Pancreas (tissue), 10 donors: Measurements from ENCODE around the gene FAM13B. TPM values are rescaled to one million over a fixed set of nuclear protein-coding genes. Genes with fewer than 3 reads are reported as not detected.

Experiments used
- ATAC-seq, 4 donors: fragments of 200-7000 bp; cut with Tn5 transposase; one replicate each; pipeline versions ENCODE4 v1.8.0 to v1.9.1; 2020; ENCODE audit warnings: mild to moderate bottlenecking in 4 of 4, moderate library complexity in 4 of 4
- DNase-seq, 6 donors: peaks; one replicate each; pipeline ENCODE4 v3.0.0-alpha.2; 2020
- FAIRE-seq: peaks from 2 replicates; lab custom pipeline; 2012; peaks lifted over from hg19 to GRCh38; lab: Jason Lieb, UNC
- H3K27ac ChIP-seq, 4 donors: fragments of 200-600 bp; sonication (generic); 1 replicate in 3 of 4; 2 replicates in 1 of 4; pipeline versions ENCODE4 v1.5.0 to v1.8.0; 2020
- H3K27me3 ChIP-seq, 4 donors: fragments of 200-600 bp; one replicate each; pipeline ENCODE4 v1.8.0; 2021
- H3K36me3 ChIP-seq, 3 donors: fragments of 200-600 bp; sonication (generic) in 1 of 3; one replicate each; pipeline versions ENCODE4 v1.5.0 to v1.8.0; 2020 to 2021
- H3K4me1 ChIP-seq, 3 donors: fragments of 200-600 bp; one replicate each; pipeline ENCODE4 v1.8.0; 2021
- H3K4me3 ChIP-seq, 4 donors: fragments of 200-600 bp; sonication (generic) in 2 of 4; one replicate each; pipeline versions ENCODE4 v1.5.0 to v1.8.0; 2020 to 2021
- H3K9me3 ChIP-seq, 4 donors: fragments of 200-600 bp; one replicate each; pipeline ENCODE4 v1.8.0; 2021
- CTCF ChIP-seq, 4 donors: fragments of 200-600 bp; sonication (generic) in 3 of 4; IDR thresholded peaks; one replicate each; pipeline versions ENCODE4 v1.5.0 to v1.8.0; 2021; ENCODE audit warnings: antibody characterized with exemption in 4 of 4
- WGBS, 2 donors: extraction: QIAGEN DNeasy Blood & Tissue Kit; methylation state at CpG; one replicate each; pipeline ENCODE4 v1.1.7; 2013; 5-methylcytosine and 5-hydroxymethylcytosine counted together
- intact Hi-C, 3 donors: fragments of 100-400 bp; cut with DNase I; formaldehyde crosslinking; loops; one replicate each; pipeline versions ENCODE4 v1.11.1 to v1.14.2; 2022
- polyA plus RNA-seq, 2 donors: library from polyadenylated mRNA; stranded (reverse); fragments of 200-250 nt; gene quantifications; one replicate each; pipeline ENCODE4 v1.2.3, GENCODE V29; 2013
- total RNA-seq, 6 donors: library from RNA; stranded (reverse); fragmentation: NEBNext Ultra II Directional in 4 of 6; extraction: Animal tissue kit (Norgen Biotek cat#: 25700) in 4 of 6; gene quantifications; one replicate each; pipeline versions ENCODE4 v1.2.1 to v1.2.4, GENCODE V29; 2021 to 2023
- donor health status: healthy with polysubstance abuse.
- donor health status: DM: no; HTN: no; CAD: no; lungs with moderate emphysema.
- donor health status: DM: no; HTN: no; CAD: no.
- donor health status: control.
- donor health status: control.
- donor health status: Bipolar disorder and iron deficiency.
- donor health status: DM: yes; HTN: yes; CAD: no.
- donor health status: DM: no; HTN: no; CAD: no.
- donor health status: DM: no; HTN: no; CAD: no.
- donor health status: DM: yes; HTN: yes; CAD: no.

FAM13B gene
- total and polyA plus RNA-seq, 8 donors, result 5.6 to 17.8 (median 11.2) TPM

GRCh38 chr5:138022912-138023311 is 10.0 kb downstream of the FAM13B start:
- no peak for FAIRE-seq
- Histone ChIP-seq H3K27me3 (no peaks in the 10 kb centered on the region), H3K27ac (no peak overlapping the region), H3K36me3 (peaks cover 0 to 11% (median 8%) of the 10 kb centered on the region in 3 donors), H3K4me3 (no peak overlapping the region), H3K9me3 (no peaks in the 10 kb centered on the region), H3K4me1 (no peaks in the 10 kb centered on the region)
- intact Hi-C loops, result no loop called here
- TF ChIP-seq CTCF (IDR thresholded peaks at IDR 0.05), result no peak
- ATAC-seq, result no peak
- 93 to 95% methylated on average over 3 of the region's 3 CpGs for WGBS, 2 donors
- DNase-seq, result no peak

GRCh38 chr5:138021771-138022170 is 11.1 kb downstream of the FAM13B start:
- Histone ChIP-seq H3K27me3 (no peaks in the 10 kb centered on the region), H3K36me3 (peaks cover 0 to 13% (median 11%) of the 10 kb centered on the region in 3 donors), H3K9me3 (no peaks in the 10 kb centered on the region), H3K27ac (no peak overlapping the region), H3K4me3 (no peak overlapping the region), H3K4me1 (no peaks in the 10 kb centered on the region)
- ATAC-seq (no peak), FAIRE-seq (no peak), DNase-seq (no peak)
- 0% methylated on average over 1 of the region's 1 CpG for WGBS, 2 donors
- intact Hi-C loops, result no loop called here
- TF ChIP-seq CTCF (IDR thresholded peaks at IDR 0.05), result no peak

GRCh38 chr5:138018849-138019248 is 14.0 kb downstream of the FAM13B start:
- Histone ChIP-seq H3K4me3 (no peak overlapping the region), H3K27ac (no peak overlapping the region), H3K27me3 (no peaks in the 10 kb centered on the region), H3K9me3 (no peaks in the 10 kb centered on the region), H3K4me1 (no peaks in the 10 kb centered on the region), H3K36me3 (peaks cover 0 to 13% (median 11%) of the 10 kb centered on the region in 3 donors)
- intact Hi-C loops, result no loop called here
- DNase-seq, result no peak
- no peak for TF ChIP-seq CTCF (IDR thresholded peaks at IDR 0.05)
- ATAC-seq, result no peak
- WGBS, 2 donors, result 64 to 72% methylated on average over 3 of the region's 3 CpGs
- FAIRE-seq, result no peak

- Histone ChIP-seq H3K27ac (no peak overlapping the region), H3K9me3 (no peaks in the 10 kb centered on the region), H3K4me3 (no peak overlapping the region), H3K4me1 (no peaks in the 10 kb centered on the region), H3K27me3 (no peaks in the 10 kb centered on the region), H3K36me3 (peaks cover 0 to 13% (median 11%) of the 10 kb centered on the region in 3 donors)
- no peak for DNase-seq
- intact Hi-C loops, result no loop called here
- no peak for FAIRE-seq
- WGBS, 2 donors, result 95 to 97% methylated on average over 2 of the region's 2 CpGs
- ATAC-seq, result no peak
- TF ChIP-seq CTCF (IDR thresholded peaks at IDR 0.05), result no peak
Measured at GRCh38 chr5:138015916-138016315, 17.0 kb downstream of the FAM13B start.

GRCh38 chr5:138011991-138012390 is 20.9 kb downstream of the FAM13B start:
- no peak overlapping the region for H3K4me3 ChIP-seq
- H3K9me3 ChIP-seq, result no peaks in the 10 kb centered on the region
- H3K27me3 ChIP-seq, result no peaks in the 10 kb centered on the region
- no peak for DNase-seq
- no peak for FAIRE-seq
- TF ChIP-seq CTCF (IDR thresholded peaks at IDR 0.05), result no peak
- intact Hi-C loops, result no loop called here
- H3K4me1 ChIP-seq, result no peaks in the 10 kb centered on the region
- no peak for ATAC-seq
- peaks cover 0 to 9% (median 0%) of the 10 kb centered on the region in 3 donors for H3K36me3 ChIP-seq
- no peak overlapping the region for H3K27ac ChIP-seq
